B cell (primary cell): Measurements from ENCODE around the gene AMDHD1. TPM values are rescaled to one million over a fixed set of nuclear protein-coding genes. Genes with fewer than 3 reads are reported as not detected.

ENCODE experiments used
- ATAC-seq: fragments of 200-7000 bp; cut with Tn5 transposase; one replicate; pipeline ENCODE4 v1.10.0; 2021; ENCODE audit warnings: low read depth, mild to moderate bottlenecking, moderate number of reproducible peaks, moderate library complexity
- CTCF ChIA-PET: fragments of 350-600 bp; sonication (Branson Sonifier 250); formaldehyde crosslinking; loops from one replicate; lab custom pipeline; 2021; ENCODE audit warnings: antibody characterized with exemption, inconsistent platforms; lab: Charles Lee
- POLR2A ChIA-PET: fragments of 350-600 bp; sonication (Branson Sonifier 250); formaldehyde crosslinking; loops from one replicate; lab custom pipeline; 2021; ENCODE audit warnings: antibody characterized with exemption; lab: Charles Lee
- DNase-seq: peaks from one replicate; pipeline ENCODE4 v3.0.0; 2013
- H2AFZ ChIP-seq: 2 replicates; pipeline ENCODE4 v1.6.1; 2012; ENCODE audit warnings: mild to moderate bottlenecking, low read depth, low read length; ENCODE audit not compliant: insufficient read depth, poor library complexity, severe bottlenecking
- H3K27ac ChIP-seq, 2 donors: 1 replicate in 1 of 2; 2 replicates in 1 of 2; pipeline ENCODE4 v1.5.1; 2012 to 2013; ENCODE audit warnings: low read length in 2 of 2, mild to moderate bottlenecking in 2 of 2, moderate library complexity in 1 of 2
- H3K27me3 ChIP-seq, 4 experiments: fragments of 200-600 bp in 1 of 4; sonication (generic) in 1 of 4; replicated peaks in 1 of 4; 1 replicate in 2 of 4; 2 replicates in 2 of 4; pipeline versions ENCODE4 v1.6.1 to v1.7.0; 2013 to 2016; ENCODE audit warnings: low read length in 3 of 4, mild to moderate bottlenecking in 2 of 4, mixed read lengths in 1 of 4, moderate library complexity in 1 of 4; ENCODE audit not compliant: insufficient read depth in 4 of 4, control insufficient read depth in 3 of 4; ENCODE audit errors: control extremely low read depth in 1 of 4
- H3K36me3 ChIP-seq, 2 experiments: replicated peaks in 1 of 2; 1 replicate in 1 of 2; 2 replicates in 1 of 2; pipeline versions ENCODE4 v1.6.1 to v1.7.1; 2013; ENCODE audit warnings: low read length in 1 of 2; ENCODE audit not compliant: insufficient read depth in 2 of 2, control insufficient read depth in 1 of 2; ENCODE audit errors: control extremely low read depth in 1 of 2, extremely low read depth in 1 of 2
- H3K4me1 ChIP-seq, 2 donors: fragments of 200-600 bp in 1 of 2; sonication (generic) in 1 of 2; 1 replicate in 1 of 2; 2 replicates in 1 of 2; pipeline versions ENCODE4 v1.5.1 to v1.6.1; 2013 to 2017; ENCODE audit warnings: low read length in 2 of 2; ENCODE audit not compliant: control insufficient read depth in 2 of 2, insufficient read depth in 2 of 2
- H3K4me2 ChIP-seq: replicated peaks from 2 replicates; pipeline ENCODE3; 2012; ENCODE audit warnings: mild to moderate bottlenecking, low read depth, low read length; ENCODE audit not compliant: poor library complexity, severe bottlenecking
- H3K4me3 ChIP-seq, 5 experiments: fragments of 200-600 bp in 1 of 5; sonication (generic) in 1 of 5; 1 replicate in 3 of 5; 2 replicates in 2 of 5; pipeline versions ENCODE4 v1.5.1 to v1.7.0; 2011 to 2016; ENCODE audit warnings: low read length in 4 of 5, mild to moderate bottlenecking in 4 of 5, low read depth in 2 of 5, control low read depth in 1 of 5, moderate library complexity in 1 of 5; ENCODE audit not compliant: insufficient read depth in 1 of 5; ENCODE audit errors: control extremely low read depth in 1 of 5, extremely low read depth in 1 of 5
- H3K79me2 ChIP-seq: fragments of 200-600 bp; sonication (generic); one replicate; pipeline ENCODE4 v1.6.0; 2016; ENCODE audit warnings: low read length; ENCODE audit not compliant: control insufficient read depth, insufficient read depth
- H3K9ac ChIP-seq: fragments of 200-600 bp; sonication (generic); 2 replicates; pipeline ENCODE4 v1.6.1; 2017; ENCODE audit warnings: mild to moderate bottlenecking, low read length, moderate library complexity
- H3K9me3 ChIP-seq, 3 donors: one replicate each; pipeline versions ENCODE4 v1.6.1 to v1.7.1; 2013; ENCODE audit warnings: low read length in 2 of 3; ENCODE audit not compliant: control insufficient read depth in 2 of 3, insufficient read depth in 1 of 3; ENCODE audit errors: control extremely low read depth in 1 of 3
- H4K20me1 ChIP-seq: 2 replicates; pipeline ENCODE4 v1.6.0; 2012; ENCODE audit warnings: mild to moderate bottlenecking, low read length; ENCODE audit not compliant: insufficient read depth, control insufficient read depth, poor library complexity, severe bottlenecking
- H3K27ac Mint-ChIP-seq: one replicate; pipeline ENCODE4 v1.8.0; 2021; ENCODE audit warnings: mixed read lengths
- H3K27me3 Mint-ChIP-seq: one replicate; pipeline ENCODE4 v1.8.0; 2021; ENCODE audit warnings: mixed read lengths
- H3K4me1 Mint-ChIP-seq: one replicate; pipeline ENCODE4 v1.8.0; 2021; ENCODE audit warnings: mixed read lengths
- H3K4me3 Mint-ChIP-seq: one replicate; pipeline ENCODE4 v1.8.0; 2021; ENCODE audit warnings: mixed read lengths
- H3K9me3 Mint-ChIP-seq: one replicate; pipeline ENCODE4 v1.8.0; 2022; ENCODE audit warnings: mixed read lengths; ENCODE audit not compliant: insufficient read depth
- CTCF ChIP-seq: fragments of 200-600 bp; IDR thresholded peaks from one replicate; pipeline ENCODE4 v1.8.0; 2022; ENCODE audit warnings: antibody characterized with exemption, mild to moderate bottlenecking
- EZH2 ChIP-seq: IDR thresholded peaks from 2 replicates; pipeline ENCODE4 v1.6.1; 2012; ENCODE audit warnings: borderline replicate concordance, low read depth, mild to moderate bottlenecking, moderate library complexity, low read length; ENCODE audit not compliant: insufficient read depth, poor library complexity, severe bottlenecking
- WGBS: methylation state at CpG from one replicate; pipeline ENCODE4 v1.1.5; 2013; ENCODE audit warnings: missing lambda C conversion rate; ENCODE audit not compliant: insufficient coverage; 5-methylcytosine and 5-hydroxymethylcytosine counted together
- intact Hi-C: fragments of 100-400 bp; cut with micrococcal nuclease; formaldehyde crosslinking; loops from one replicate; pipeline ENCODE4 v1.10.0; 2022
- polyA plus RNA-seq: library from polyadenylated mRNA; depleted of rRNA; stranded (reverse); fragments of >200 nt; gene quantifications from 2 replicates; pipeline ENCODE4 v1.2.3, GENCODE V29; 2012
- total RNA-seq, 2 donors: library from RNA; stranded (reverse); fragments of 120-200 nt in 1 of 2; gene quantifications; 1 replicate in 1 of 2; 2 replicates in 1 of 2; pipeline versions ENCODE4 v1.2.3 to v1.2.4, GENCODE V29; 2013 to 2022

The AMDHD1 gene
- total and polyA plus RNA-seq, 2 donors (not counting 1 experiment from before 2014, with no cell fraction given) = 1.5 to 2.3 TPM

GRCh38 chr12:95988506-95989275 is 45.6 kb downstream of the AMDHD1 start:
- Mint-ChIP-seq H3K4me3 (no peak overlapping the region), H3K9me3 (no peaks in the 10 kb centered on the region), H3K4me1 (no peaks in the 10 kb centered on the region), H3K27me3 (no peaks in the 10 kb centered on the region), H3K27ac (no peak overlapping the region)
- Histone ChIP-seq H4K20me1 (no peaks in the 10 kb centered on the region), H3K79me2 (no peaks in the 10 kb centered on the region), H3K9ac (no peak overlapping the region), H3K4me3 (no peak overlapping the region), H3K27me3 (no peaks in the 10 kb centered on the region), H3K9me3 (no peaks in the 10 kb centered on the region), H3K36me3 (no peaks in the 10 kb centered on the region), H3K4me1 (no peaks in the 10 kb centered on the region), H2AFZ (no peak overlapping the region), H3K27ac (no peak overlapping the region), H3K4me2 (no peak overlapping the region)
- TF ChIP-seq CTCF (no peak), EZH2 (no peak)
- POLR2A ChIA-PET = no interaction called here
- CTCF ChIA-PET = interaction anchor here (1.5 kb wide), 1 partner anchor 12 kb away, joined by 6 read pairs; no protein-coding TSS in a partner anchor
- ATAC-seq = no peak
- DNase-seq = no peak
- intact Hi-C loops = no loop called here
- 95% methylated on average over 8 of the region's 11 CpGs for WGBS

- H3K4me3 Mint-ChIP-seq = no peak overlapping the region
- no peak for DNase-seq
- Histone ChIP-seq H3K4me3 (no peak overlapping the region), H3K4me2 (no peak overlapping the region), H2AFZ (no peak overlapping the region), H3K27me3 (no peaks in the 10 kb centered on the region), H3K79me2 (no peaks in the 10 kb centered on the region), H3K9me3 (no peaks in the 10 kb centered on the region), H3K9ac (no peak overlapping the region), H3K4me1 (no peaks in the 10 kb centered on the region), H4K20me1 (no peaks in the 10 kb centered on the region), H3K27ac (no peak overlapping the region), H3K36me3 (no peaks in the 10 kb centered on the region)
- POLR2A ChIA-PET = no interaction called here
- no peak overlapping the region for H3K27ac Mint-ChIP-seq
- CTCF ChIA-PET = interaction anchor here (0.8 to 1.5 kb wide), 3 partner anchors 9 to 72 kb away, joined by 3 to 6 read pairs (median 4); no protein-coding TSS in a partner anchor
- intact Hi-C loops = no loop called here
- 43% methylated on average over 4 of the region's 4 CpGs for WGBS
- H3K9me3 Mint-ChIP-seq = no peaks in the 10 kb centered on the region
- H3K27me3 Mint-ChIP-seq = no peaks in the 10 kb centered on the region
- TF ChIP-seq EZH2 = no peak
- no peak for TF ChIP-seq CTCF
- ATAC-seq = no peak
- H3K4me1 Mint-ChIP-seq = no peaks in the 10 kb centered on the region
Measured at GRCh38 chr12:95989504-95990123, 46.5 kb downstream of the AMDHD1 start.
